HCT116 (cell line): ENCODE results near the gene SOX1. TPM values are rescaled to one million over a fixed set of nuclear protein-coding genes. Genes with fewer than 3 reads are reported as not detected.

Source experiments
- ATAC-seq: fragments of 200-7000 bp; cut with Tn5 transposase; 2 replicates; pipeline ENCODE4 v1.9.1; 2020; ENCODE audit warnings: mild to moderate bottlenecking, moderate library complexity
- BruUV-seq: library from RNA; stranded (reverse); fragments of 400-500 nt; replicated peaks from 2 replicates; lab custom pipeline; 2021; lab: Mats Ljungman, UMichigan
- CTCF ChIA-PET: fragments of 300-600 bp; sonication (Branson Sonifier 250); formaldehyde crosslinking; loops from one replicate; lab custom pipeline; 2021; ENCODE audit warnings: antibody characterized with exemption; lab: Charles Lee
- POLR2A ChIA-PET: fragments of 300-600, 350-600 bp; sonication (Branson Sonifier 250); formaldehyde crosslinking; loops from one replicate; lab custom pipeline; 2021; ENCODE audit warnings: antibody characterized with exemption; lab: Charles Lee
- RAD21 ChIA-PET, 2 experiments: fragments of 300-600 bp; sonication (Branson Sonifier 250); formaldehyde crosslinking; loops; one replicate each; lab custom pipeline; 2023; ENCODE audit warnings: low total read pairs in 2 of 2; ENCODE audit not compliant: uncharacterized antibody in 2 of 2, unreplicated experiment in 2 of 2, low non-redundant PET in 1 of 2; lab: Charles Lee
- DNase-seq: peaks from one replicate; pipeline ENCODE4 v3.0.0-alpha.2; 2010; ENCODE audit warnings: low read depth, low spot score
- H2AFZ ChIP-seq: fragments of 200-600 bp; shearing (Covaris generic), sonication (generic); 2 replicates; pipeline ENCODE4 v1.6.1; 2017; ENCODE audit warnings: low read depth, mixed run types, mixed read lengths, antibody characterized with exemption, low read length; ENCODE audit not compliant: poor library complexity, severe bottlenecking
- H3K27ac ChIP-seq: 2 replicates; pipeline ENCODE4 v1.5.1; 2012; ENCODE audit warnings: low read depth, low read length
- H3K27me3 ChIP-seq: fragments of 200-600 bp; sonication (generic); 2 replicates; pipeline ENCODE4 v1.6.1; 2016; ENCODE audit warnings: mixed run types, low read length, mixed read lengths; ENCODE audit not compliant: insufficient read depth
- H3K36me3 ChIP-seq, 2 experiments: fragments of 200-500 bp in 1 of 2; fragments of 200-600 bp in 1 of 2; sonication (Bioruptor generic) in 1 of 2; sonication (generic) in 1 of 2; 2 replicates each; pipeline versions ENCODE4 v1.5.1 to v1.6.1; 2014 to 2016; ENCODE audit warnings: low read length in 2 of 2, inconsistent platforms in 1 of 2, mixed read lengths in 1 of 2, mixed run types in 1 of 2; ENCODE audit not compliant: insufficient read depth in 2 of 2, control insufficient read depth in 1 of 2
- H3K4me1 ChIP-seq, 2 experiments: fragments of 200-600 bp in 1 of 2; sonication (generic) in 1 of 2; 2 replicates each; pipeline versions ENCODE4 v1.5.1 to v1.6.1; 2012 to 2017; ENCODE audit warnings: low read length in 2 of 2, inconsistent platforms in 1 of 2, mild to moderate bottlenecking in 1 of 2, mixed read lengths in 1 of 2, mixed run types in 1 of 2, moderate library complexity in 1 of 2; ENCODE audit not compliant: insufficient read depth in 2 of 2, control insufficient read depth in 1 of 2
- H3K4me2 ChIP-seq: fragments of 200-600 bp; sonication (generic); 2 replicates; pipeline ENCODE4 v1.6.1; 2017; ENCODE audit warnings: mixed run types, low read length, mixed read lengths
- H3K4me3 ChIP-seq, 2 experiments: fragments of 200-600 bp in 1 of 2; sonication (generic) in 1 of 2; replicated peaks in 1 of 2; 2 replicates each; pipeline ENCODE4 v1.5.1; 2011 to 2016; ENCODE audit warnings: low read length in 2 of 2, control low read depth in 1 of 2, low read depth in 1 of 2, mild to moderate bottlenecking in 1 of 2, mixed read lengths in 1 of 2, mixed run types in 1 of 2
- H3K79me2 ChIP-seq: fragments of 200-600 bp; sonication (generic); 2 replicates; pipeline ENCODE4 v1.6.1; 2017; ENCODE audit warnings: mild to moderate bottlenecking, mixed run types, low read length, moderate library complexity, mixed read lengths; ENCODE audit not compliant: insufficient read depth
- H3K9ac ChIP-seq: fragments of 200-600 bp; sonication (generic); 2 replicates; pipeline ENCODE4 v1.6.1; 2016; ENCODE audit warnings: low read length, mixed read lengths
- H3K9me2 ChIP-seq: fragments of 200-600 bp; sonication (generic), shearing (Covaris generic); 2 replicates; pipeline ENCODE4 v1.6.1; 2017; ENCODE audit warnings: mixed run types, mild to moderate bottlenecking, moderate library complexity; ENCODE audit not compliant: insufficient read depth
- H3K9me3 ChIP-seq, 2 experiments: fragments of 200-500 bp in 1 of 2; fragments of 200-600 bp in 1 of 2; sonication (Bioruptor generic) in 1 of 2; sonication (generic) in 1 of 2; 2 replicates each; pipeline ENCODE4 v1.6.1; 2014 to 2017; ENCODE audit warnings: low read length in 2 of 2, mixed read lengths in 2 of 2, inconsistent platforms in 1 of 2, low read depth in 1 of 2, mild to moderate bottlenecking in 1 of 2, mixed run types in 1 of 2, moderate library complexity in 1 of 2; ENCODE audit not compliant: control insufficient read depth in 1 of 2, insufficient read depth in 1 of 2
- H4K20me1 ChIP-seq: fragments of 200-600 bp; sonication (generic), shearing (Covaris generic); 2 replicates; pipeline ENCODE4 v1.6.1; 2017; ENCODE audit warnings: mixed run types, mild to moderate bottlenecking, moderate library complexity; ENCODE audit not compliant: insufficient read depth
- CBX3 ChIP-seq: IDR thresholded peaks from 2 replicates; pipeline ENCODE4 v1.6.1; 2012; ENCODE audit warnings: low read depth
- ELF1 ChIP-seq: IDR thresholded peaks from 2 replicates; pipeline ENCODE4 v1.6.1; 2012; ENCODE audit warnings: low read depth, borderline replicate concordance
- EZH2 ChIP-seq: fragments of 200-600 bp; sonication (generic); IDR thresholded peaks from 2 replicates; pipeline ENCODE4 v1.6.1; 2017; ENCODE audit warnings: antibody characterized with exemption, mixed run types
- FOSL1 ChIP-seq: IDR thresholded peaks from 2 replicates; pipeline ENCODE4 v1.6.1; 2012; ENCODE audit warnings: low read depth
- POLR2AphosphoS5 ChIP-seq: IDR thresholded peaks from 2 replicates; pipeline ENCODE4 v1.6.1; 2011; ENCODE audit warnings: mild to moderate bottlenecking, low read depth, low read length, moderate library complexity
- RAD21 ChIP-seq: IDR thresholded peaks from 2 replicates; pipeline ENCODE4 v1.6.1; 2012; ENCODE audit warnings: low read depth, mild to moderate bottlenecking
- SIN3A ChIP-seq: IDR thresholded peaks from 2 replicates; pipeline ENCODE4 v1.6.1; 2012; ENCODE audit warnings: low read depth
- SP1 ChIP-seq: IDR thresholded peaks from 2 replicates; pipeline ENCODE4 v1.6.1; 2012; ENCODE audit warnings: low read depth
- YY1 ChIP-seq: IDR thresholded peaks from 2 replicates; pipeline ENCODE4 v1.6.1; 2011; ENCODE audit warnings: low read length, low read depth, moderate library complexity, mild to moderate bottlenecking; ENCODE audit not compliant: insufficient replicate concordance; ENCODE audit errors: extremely low read depth
- ZFX ChIP-seq: fragments of 450-650 bp; IDR thresholded peaks from 2 replicates; pipeline ENCODE4 v1.6.1; 2017
- intact Hi-C: fragments of 100-400 bp; cut with micrococcal nuclease; formaldehyde crosslinking; loops from 2 replicates; pipeline ENCODE4 v1.10.0; 2022
- total RNA-seq: library from RNA; stranded (reverse); gene quantifications from one replicate; pipeline ENCODE4 v1.2.1, GENCODE V29; 2021; ENCODE audit not compliant: unreplicated experiment
- TF ChIP-seq, protein P1 (sequence below): IDR thresholded peaks from 2 replicates; pipeline ENCODE4 v1.6.1; 2012
- TF ChIP-seq, protein P2 (sequence below), 3 experiments: fragments of 200-600 bp in 1 of 3; sonication (generic) in 1 of 3; IDR thresholded peaks in 2 of 3; conservative IDR thresholded peaks in 1 of 3; 2 replicates each; pipeline ENCODE4 v1.5.1; 2012 to 2017; ENCODE audit warnings: low read depth in 2 of 3, low read length in 2 of 3, antibody characterized with exemption in 1 of 3, borderline replicate concordance in 1 of 3, control low read depth in 1 of 3, mild to moderate bottlenecking in 1 of 3, mixed read lengths in 1 of 3, mixed run types in 1 of 3, moderate library complexity in 1 of 3; ENCODE audit not compliant: insufficient read depth in 1 of 3
- TF ChIP-seq, protein P3 (sequence below): IDR thresholded peaks from 2 replicates; pipeline ENCODE4 v1.6.1; 2012

Gene SOX1
- total RNA-seq, 1 experiment from 2014 or later = not detected

DNA sequence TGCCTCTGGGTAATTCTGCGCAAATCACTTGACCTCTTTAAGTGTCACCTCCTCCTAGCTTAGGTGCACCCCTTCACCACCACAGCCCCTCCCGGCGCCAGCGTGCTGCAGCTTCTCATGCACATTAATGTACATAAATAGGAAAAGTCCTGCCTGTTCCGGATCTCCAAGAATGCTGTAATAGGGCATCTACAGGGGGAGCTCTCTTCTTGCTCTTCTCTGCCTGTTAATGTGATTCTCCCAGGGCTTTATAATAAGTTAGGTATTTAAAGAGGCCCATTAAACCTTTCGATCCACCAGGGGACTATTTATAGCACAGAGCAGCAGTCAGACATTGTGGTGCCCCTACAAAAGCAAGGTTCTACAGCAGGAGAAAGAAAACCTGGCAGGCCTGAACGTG is 35.3 kb downstream of the SOX1 start:
- peak; percentile 7 for DNase-seq
- H3K27me3 ChIP-seq = 0 out of 2 replicates have a peak, but pooled peaks cover 6% of the 10 kb centered on the region
- no peaks in the 10 kb centered on the region for H3K36me3 ChIP-seq
- H3K4me3 ChIP-seq = no peak overlapping the region
- H3K27ac ChIP-seq = no peak overlapping the region
- no TSS peak for BruUV-seq
- H3K9me3 ChIP-seq = no peaks in the 10 kb centered on the region
- RAD21 ChIA-PET = no interaction called here
- no peaks in the 10 kb centered on the region for H3K9me2 ChIP-seq
- H3K4me2 ChIP-seq = no peak overlapping the region
- H3K9ac ChIP-seq = no peak overlapping the region
- intact Hi-C loops = loop anchor here (2.0 to 10.0 kb wide), 2 partner anchors 333 to 505 kb away; no protein-coding TSS in a partner anchor
- no peaks in the 10 kb centered on the region; a peak in 2 of 4 replicates for H3K4me1 ChIP-seq
- ATAC-seq = peak; percentile 73
- POLR2A ChIA-PET = no interaction called here
- TF ChIP-seq, protein P1, sequence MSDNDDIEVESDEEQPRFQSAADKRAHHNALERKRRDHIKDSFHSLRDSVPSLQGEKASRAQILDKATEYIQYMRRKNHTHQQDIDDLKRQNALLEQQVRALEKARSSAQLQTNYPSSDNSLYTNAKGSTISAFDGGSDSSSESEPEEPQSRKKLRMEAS = no peak
- TF ChIP-seq ZFX (no peak), RAD21 (peak; percentile 56), YY1 (no peak)
- TF ChIP-seq, protein P2, sequence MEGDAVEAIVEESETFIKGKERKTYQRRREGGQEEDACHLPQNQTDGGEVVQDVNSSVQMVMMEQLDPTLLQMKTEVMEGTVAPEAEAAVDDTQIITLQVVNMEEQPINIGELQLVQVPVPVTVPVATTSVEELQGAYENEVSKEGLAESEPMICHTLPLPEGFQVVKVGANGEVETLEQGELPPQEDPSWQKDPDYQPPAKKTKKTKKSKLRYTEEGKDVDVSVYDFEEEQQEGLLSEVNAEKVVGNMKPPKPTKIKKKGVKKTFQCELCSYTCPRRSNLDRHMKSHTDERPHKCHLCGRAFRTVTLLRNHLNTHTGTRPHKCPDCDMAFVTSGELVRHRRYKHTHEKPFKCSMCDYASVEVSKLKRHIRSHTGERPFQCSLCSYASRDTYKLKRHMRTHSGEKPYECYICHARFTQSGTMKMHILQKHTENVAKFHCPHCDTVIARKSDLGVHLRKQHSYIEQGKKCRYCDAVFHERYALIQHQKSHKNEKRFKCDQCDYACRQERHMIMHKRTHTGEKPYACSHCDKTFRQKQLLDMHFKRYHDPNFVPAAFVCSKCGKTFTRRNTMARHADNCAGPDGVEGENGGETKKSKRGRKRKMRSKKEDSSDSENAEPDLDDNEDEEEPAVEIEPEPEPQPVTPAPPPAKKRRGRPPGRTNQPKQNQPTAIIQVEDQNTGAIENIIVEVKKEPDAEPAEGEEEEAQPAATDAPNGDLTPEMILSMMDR (IDR thresholded peaks at IDR 0.05 in 2 of 3, conservative IDR thresholded peaks at IDR 0.05 in 1 of 3; ENCODE audit: borderline replicate concordance in 1 of 3, insufficient read depth in 1 of 3, low read depth in 2 of 3, low read length in 2 of 3) = peak in 2 of 3 experiments; percentile 26 to 30; a peak in 4 of 6 replicates
- no peaks in the 10 kb centered on the region for H4K20me1 ChIP-seq
- no peak overlapping the region for H2AFZ ChIP-seq
- no peaks in the 10 kb centered on the region for H3K79me2 ChIP-seq
- CTCF ChIA-PET = interaction anchor here (1.1 kb wide), 1 partner anchor 341 kb away, joined by 3 read pairs; no protein-coding TSS in a partner anchor

DNA sequence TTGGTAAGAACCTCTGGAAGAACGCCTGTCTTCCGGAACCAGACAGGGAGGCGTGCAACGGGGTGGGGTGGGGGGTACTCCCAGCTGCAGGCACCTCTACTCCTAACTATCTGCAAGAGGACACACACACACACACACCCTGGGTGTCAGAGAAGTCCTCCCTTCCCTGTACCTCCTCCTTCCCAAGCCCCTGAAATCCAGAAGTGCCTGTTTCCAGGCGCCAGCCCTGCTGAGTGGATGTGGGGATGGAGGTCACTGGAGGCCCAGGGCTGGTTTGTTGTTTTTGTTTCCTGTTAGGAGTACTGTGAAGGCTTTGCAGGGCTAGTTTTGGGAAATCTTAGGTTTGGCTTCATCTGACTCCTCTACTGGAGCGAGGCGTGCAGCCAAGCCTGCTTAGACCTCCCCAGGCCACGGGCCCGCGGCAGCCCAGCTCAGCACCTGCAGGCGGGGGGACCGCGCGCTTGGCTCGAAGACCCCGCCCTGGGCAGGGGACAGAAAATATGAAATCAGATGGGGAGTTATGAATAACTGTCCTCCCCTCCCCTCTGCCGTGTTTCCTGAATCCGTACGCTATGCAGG is 36.4 kb downstream of the SOX1 start:
- POLR2A ChIA-PET = no interaction called here
- Histone ChIP-seq H3K27ac (no peak overlapping the region), H3K4me3 (no peak overlapping the region), H3K79me2 (no peaks in the 10 kb centered on the region), H3K4me2 (no peak overlapping the region), H3K9ac (no peak overlapping the region), H4K20me1 (no peaks in the 10 kb centered on the region), H2AFZ (no peak overlapping the region), H3K9me3 (no peaks in the 10 kb centered on the region), H3K27me3 (0 out of 2 replicates have a peak, but pooled peaks cover 6% of the 10 kb centered on the region), H3K9me2 (no peaks in the 10 kb centered on the region), H3K4me1 (no peaks in the 10 kb centered on the region; a peak in 2 of 4 replicates), H3K36me3 (no peaks in the 10 kb centered on the region)
- DNase-seq (no peak), ATAC-seq (no peak)
- RAD21 ChIA-PET = no interaction called here
- BruUV-seq = no TSS peak
- intact Hi-C loops = loop anchor here (2.0 to 10.0 kb wide), 2 partner anchors 331 to 503 kb away; no protein-coding TSS in a partner anchor
- CTCF ChIA-PET = interaction anchor here (1.1 kb wide), 1 partner anchor 340 kb away, joined by 3 read pairs; no protein-coding TSS in a partner anchor
- TF ChIP-seq FOSL1 (no peak), RAD21 (no peak), EZH2 (no peak), ELF1 (no peak), YY1 (no peak), SIN3A (no peak), POLR2AphosphoS5 (no peak), SP1 (no peak), CBX3 (no peak)
- TF ChIP-seq, protein P3, sequence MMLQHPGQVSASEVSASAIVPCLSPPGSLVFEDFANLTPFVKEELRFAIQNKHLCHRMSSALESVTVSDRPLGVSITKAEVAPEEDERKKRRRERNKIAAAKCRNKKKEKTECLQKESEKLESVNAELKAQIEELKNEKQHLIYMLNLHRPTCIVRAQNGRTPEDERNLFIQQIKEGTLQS = no peak
- TF ChIP-seq, protein P2 (IDR thresholded peaks at IDR 0.05 in 2 of 3, conservative IDR thresholded peaks at IDR 0.05 in 1 of 3; ENCODE audit: borderline replicate concordance in 1 of 3, insufficient read depth in 1 of 3, low read depth in 2 of 3, low read length in 2 of 3) = no peak
- TF ChIP-seq, protein P1 = no peak
